Esophagus squamous epithelium (tissue), 5 donors: ENCODE results near the gene CSPG4. TPM values are rescaled to one million over a fixed set of nuclear protein-coding genes. Genes with fewer than 3 reads are reported as not detected.

Experiments used
- DNase-seq: peaks from one replicate; lab custom pipeline; 2025; lab: John Stamatoyannopoulos, UW
- H3K27ac ChIP-seq, 4 donors: fragments of 200-600 bp; sonication (generic); one replicate each; pipeline ENCODE4 v1.5.1; 2016 to 2019; ENCODE audit warnings: mild to moderate bottlenecking in 1 of 4
- H3K27me3 ChIP-seq, 4 donors: fragments of 200-600 bp; sonication (generic); 1 replicate in 3 of 4; 2 replicates in 1 of 4; pipeline versions ENCODE4 v1.5.1 to v1.6.0; 2017 to 2021; ENCODE audit warnings: antibody characterized with exemption in 1 of 4
- H3K36me3 ChIP-seq, 3 donors: fragments of 200-600 bp; sonication (generic); one replicate each; pipeline ENCODE4 v1.5.1; 2016 to 2019
- H3K4me1 ChIP-seq, 3 donors: fragments of 200-600 bp; sonication (generic); one replicate each; pipeline ENCODE4 v1.5.1; 2017 to 2019
- H3K4me3 ChIP-seq, 4 donors: fragments of 200-600 bp; sonication (generic); 1 replicate in 3 of 4; 2 replicates in 1 of 4; pipeline ENCODE4 v1.5.1; 2016 to 2019; ENCODE audit warnings: mild to moderate bottlenecking in 2 of 4, moderate library complexity in 1 of 4
- H3K9me3 ChIP-seq, 3 donors: fragments of 200-600 bp; sonication (generic); one replicate each; pipeline ENCODE4 v1.5.1; 2016 to 2019
- CTCF ChIP-seq, 6 experiments: fragments of 450-650 bp in 4 of 6; fragments of 200-600 bp in 2 of 6; sonication (generic) in 2 of 6; IDR thresholded peaks; one replicate each; pipeline ENCODE4 v1.5.1; 2016 to 2019; ENCODE audit warnings: antibody characterized with exemption in 6 of 6, mild to moderate bottlenecking in 4 of 6, moderate library complexity in 4 of 6
- POLR2A ChIP-seq, 4 donors: fragments of 450-650 bp; IDR thresholded peaks; one replicate each; pipeline ENCODE4 v1.6.1; 2017; ENCODE audit warnings: antibody characterized with exemption in 4 of 4, mild to moderate bottlenecking in 4 of 4, moderate library complexity in 3 of 4
- WGBS, 2 donors: methylation state at CpG; one replicate each; pipeline ENCODE4 v1.1.5; 2018; 5-methylcytosine and 5-hydroxymethylcytosine counted together
- intact Hi-C: fragments of 100-400 bp; cut with DNase I; formaldehyde crosslinking; loops from one replicate; pipeline ENCODE4 v1.15.0; 2022
- total RNA-seq, 4 donors: library from RNA; depleted of rRNA; stranded (reverse); fragments of >200 nt; gene quantifications; one replicate each; pipeline ENCODE4 v1.1.0, GENCODE V29; 2016
- donor health status: DM: yes; HTN: yes; CAD: no.

The CSPG4 gene
- total RNA-seq, 4 donors from 2014 or later = 2.9 to 13.4 (median 4.2) TPM

GRCh38 chr15:75648156-75649000 is 64.3 kb downstream of the CSPG4 start:
- Histone ChIP-seq H3K36me3 (peaks cover 0 to 21% (median 0%) of the 10 kb centered on the region in 3 donors), H3K27me3 (no peaks in the 10 kb centered on the region), H3K4me1 (peaks cover 56 to 70% (median 59%) of the 10 kb centered on the region in 3 donors), H3K9me3 (no peaks in the 10 kb centered on the region), H3K4me3 (peak overlapping the region; percentile 51 to 97 (median 84)), H3K27ac (peak overlapping the region; percentile 94 to 99 (median 97))
- WGBS, 2 donors = 4 to 15% methylated on average over 8 to 17 of the region's 34 CpGs
- DNase-seq = no peak
- no peak for TF ChIP-seq CTCF (IDR thresholded peaks at IDR 0.05)
- no peak for TF ChIP-seq POLR2A (IDR thresholded peaks at IDR 0.05)
- intact Hi-C loops = no loop called here

GRCh38 chr15:75647370-75648155 is 65.1 kb downstream of the CSPG4 start, which contains the start of gene SNX33:
SNX33 (plus strand) TSS chr15:75647912; CDS start chr15:75649103, 1,191 bp downstream.
- 2% methylated on average over 17 of the region's 76 CpGs; no CpG with 5 or more reads in 1 of the 2 donors for WGBS, 2 donors

GRCh38 chr15:75646944-75647364 is 65.7 kb downstream of the CSPG4 start:
- intact Hi-C loops = no loop called here
- Histone ChIP-seq H3K27me3 (no peaks in the 10 kb centered on the region), H3K4me3 (peak overlapping the region; percentile 51 to 97 (median 84)), H3K9me3 (no peaks in the 10 kb centered on the region), H3K27ac (peak overlapping the region; percentile 94 to 99 (median 97)), H3K4me1 (peaks cover 43 to 55% (median 45%) of the 10 kb centered on the region in 3 donors), H3K36me3 (peaks cover 0 to 21% (median 0%) of the 10 kb centered on the region in 3 donors)
- WGBS, 2 donors = 4 to 11% methylated on average over 6 to 8 of the region's 26 CpGs
- TF ChIP-seq POLR2A (IDR thresholded peaks at IDR 0.05) (no peak), CTCF (IDR thresholded peaks at IDR 0.05) (no peak)
- no peak for DNase-seq

More at GRCh38 chr15:75647370-75648155, 65.1 kb downstream of the CSPG4 start, which contains the start of gene SNX33:
- TF ChIP-seq POLR2A (IDR thresholded peaks at IDR 0.05) (peak in 2 of 4 donors; percentile 78 to 81), CTCF (IDR thresholded peaks at IDR 0.05) (peak in 5 of 6 experiments; percentile 24 to 63 (median 50))
- H3K27ac ChIP-seq = peak within 1 kb of the TSS; percentile 94 to 99 (median 97)
- peaks cover 49 to 62% (median 51%) of the 10 kb centered on the region in 3 donors for H3K4me1 ChIP-seq
- peak within 1 kb of the TSS; percentile 51 to 97 (median 84) for H3K4me3 ChIP-seq
- no peak for DNase-seq
- H3K27me3 ChIP-seq = no peaks in the 10 kb centered on the region
- H3K9me3 ChIP-seq = no peaks in the 10 kb centered on the region
- peaks cover 0 to 21% (median 0%) of the 10 kb centered on the region in 3 donors for H3K36me3 ChIP-seq
- intact Hi-C loops = no loop called here

- intact Hi-C loops = no loop called here
- Histone ChIP-seq H3K4me1 (peaks cover 37 to 49% (median 38%) of the 10 kb centered on the region in 3 donors), H3K27me3 (no peaks in the 10 kb centered on the region)
These were observed 66.3 kb downstream of the CSPG4 start for GRCh38 chr15:75646112-75646943.

More at GRCh38 chr15:75646112-75646943, 66.3 kb downstream of the CSPG4 start:
- no peak for DNase-seq
- WGBS, 2 donors = 19 to 30% methylated on average over 5 of the region's 5 CpGs
- H3K9me3 ChIP-seq = no peaks in the 10 kb centered on the region
- peak overlapping the region; percentile 94 to 99 (median 97) for H3K27ac ChIP-seq
- peaks cover 0 to 20% (median 0%) of the 10 kb centered on the region in 3 donors for H3K36me3 ChIP-seq
- TF ChIP-seq POLR2A (IDR thresholded peaks at IDR 0.05) (no peak), CTCF (IDR thresholded peaks at IDR 0.05) (no peak)
- H3K4me3 ChIP-seq = peak overlapping the region; percentile 51 to 97 (median 84)
